Measurements from ENCODE around the gene CPA4. TPM values are rescaled to one million over a fixed set of nuclear protein-coding genes. Genes with fewer than 3 reads are reported as not detected.

The CPA4 gene
- total and polyA plus RNA-seq, 4 donors = 0.55 to 2.3 (median 1.2) TPM

GRCh38 chr7:130365088-130365487 is 72.1 kb downstream of the CPA4 start:
- WGBS, 2 donors = 90 to 91% methylated on average over 2 of the region's 2 CpGs
- TF ChIP-seq CTCF (IDR thresholded peaks at IDR 0.05; ENCODE audit: control extremely low read depth, extremely low read depth) = no peak
- Histone ChIP-seq H3K27me3 (ENCODE audit: control insufficient read depth in 3 of 3, insufficient read depth in 3 of 3, low read length in 2 of 3) (no peaks in the 10 kb centered on the region), H3K9ac (ENCODE audit: insufficient read depth in 1 of 2, low read length in 2 of 2) (no peak overlapping the region), H3K4me1 (ENCODE audit: control insufficient read depth in 5 of 5, insufficient read depth in 5 of 5, low read length in 5 of 5) (peaks cover 0 to 22% (median 9%) of the 10 kb centered on the region in 5 donors), H3K4me3 (no peak overlapping the region), H3K9me3 (ENCODE audit: control insufficient read depth in 4 of 4, insufficient read depth in 3 of 4, low read length in 3 of 4) (peaks cover 0 to 3% (median under 1%) of the 10 kb centered on the region in 4 donors), H3K36me3 (ENCODE audit: control insufficient read depth in 4 of 4, insufficient read depth in 4 of 4, low read length in 4 of 4) (no peaks in the 10 kb centered on the region), H3K27ac (ENCODE audit: low read depth in 1 of 2, low read length in 1 of 2) (no peak overlapping the region)
- no peak for ATAC-seq (ENCODE audit: insufficient read depth, low FRiP score)
- no peak for DNase-seq

- ATAC-seq (ENCODE audit: insufficient read depth, low FRiP score) (no peak), DNase-seq (peak in 2 of 3 donors; percentile 37 to 50)
- Histone ChIP-seq H3K27me3 (ENCODE audit: control insufficient read depth in 3 of 3, insufficient read depth in 3 of 3, low read length in 2 of 3) (no peaks in the 10 kb centered on the region), H3K36me3 (ENCODE audit: control insufficient read depth in 4 of 4, insufficient read depth in 4 of 4, low read length in 4 of 4) (no peaks in the 10 kb centered on the region), H3K4me1 (ENCODE audit: control insufficient read depth in 5 of 5, insufficient read depth in 5 of 5, low read length in 5 of 5) (peaks cover 0 to 29% (median 15%) of the 10 kb centered on the region in 5 donors), H3K9me3 (ENCODE audit: control insufficient read depth in 4 of 4, insufficient read depth in 3 of 4, low read length in 3 of 4) (peaks cover 0 to under 1% (median 0%) of the 10 kb centered on the region in 4 donors), H3K4me3 (no peak overlapping the region), H3K27ac (ENCODE audit: low read depth in 1 of 2, low read length in 1 of 2) (no peak overlapping the region), H3K9ac (ENCODE audit: insufficient read depth in 1 of 2, low read length in 2 of 2) (no peak overlapping the region)
- no peak for TF ChIP-seq CTCF (IDR thresholded peaks at IDR 0.05; ENCODE audit: control extremely low read depth, extremely low read depth)
- 83 to 84% methylated on average over 15 of the region's 15 CpGs for WGBS, 2 donors
Observed at GRCh38 chr7:130365511-130366441, 72.8 kb downstream of the CPA4 start.

DNA sequence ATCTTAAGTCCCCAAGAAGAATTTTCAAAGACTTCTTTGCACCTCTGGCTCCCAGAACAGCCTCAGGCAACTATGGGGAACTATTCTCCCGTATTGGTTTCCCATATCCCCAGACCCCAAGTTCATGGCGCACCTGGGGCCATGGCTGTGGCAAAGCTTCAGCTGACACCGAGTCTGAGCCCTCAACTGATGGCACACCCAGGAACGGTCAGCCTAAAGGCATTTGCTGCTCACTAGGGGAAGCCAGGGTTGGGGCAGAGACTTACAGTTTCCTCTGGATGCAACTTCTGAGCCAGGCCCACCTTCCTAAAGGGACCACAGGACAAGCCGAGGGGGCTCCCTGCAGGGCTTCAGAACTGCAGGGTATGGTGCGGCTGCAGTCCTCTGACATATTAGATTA is 73.6 kb downstream of the CPA4 start:
- DNase-seq (no peak), ATAC-seq (ENCODE audit: insufficient read depth, low FRiP score) (no peak)
- no peaks in the 10 kb centered on the region for H3K36me3 ChIP-seq (ENCODE audit: control insufficient read depth in 4 of 4, insufficient read depth in 4 of 4, low read length in 4 of 4)
- no peak overlapping the region for H3K4me3 ChIP-seq
- H3K9ac ChIP-seq (ENCODE audit: insufficient read depth in 1 of 2, low read length in 2 of 2) = no peak overlapping the region
- WGBS, 2 donors = 91 to 93% methylated on average over 6 of the region's 6 CpGs
- H3K27ac ChIP-seq (ENCODE audit: low read depth in 1 of 2, low read length in 1 of 2) = no peak overlapping the region
- H3K27me3 ChIP-seq (ENCODE audit: control insufficient read depth in 3 of 3, insufficient read depth in 3 of 3, low read length in 2 of 3) = no peaks in the 10 kb centered on the region
- peaks cover 0 to 37% (median 18%) of the 10 kb centered on the region in 5 donors for H3K4me1 ChIP-seq (ENCODE audit: control insufficient read depth in 5 of 5, insufficient read depth in 5 of 5, low read length in 5 of 5)
- no peaks in the 10 kb centered on the region for H3K9me3 ChIP-seq (ENCODE audit: control insufficient read depth in 4 of 4, insufficient read depth in 3 of 4, low read length in 3 of 4)
- no peak for TF ChIP-seq CTCF (IDR thresholded peaks at IDR 0.05; ENCODE audit: control extremely low read depth, extremely low read depth)
